OCI-M1 (cell line): ENCODE data around the gene ABHD15.

Experiments
- DNase-seq: peaks from one replicate; lab custom pipeline; 2025; lab: John Stamatoyannopoulos, UW

The ABHD15 gene

GRCh38 chr17:29594519-29595090 lies 27.8 kb upstream of the ABHD15 start:
- no peak for DNase-seq

- peak; percentile 52 for DNase-seq
Observed at GRCh38 chr17:29593591-29594518, 27.0 kb upstream of the ABHD15 start.

GRCh38 chr17:29592850-29593551 lies 26.2 kb upstream of the ABHD15 start, which contains the start of gene ANKRD13B:
Gene ANKRD13B (plus strand): TSS chr17:29593132. CDS start chr17:29593622, 490 bp downstream.
- peak; percentile 35 for DNase-seq

GRCh38 chr17:29591737-29592608 lies 25.1 kb upstream of the ABHD15 start:
- peak; percentile 96 for DNase-seq

GRCh38 chr17:29591146-29591736 lies 24.4 kb upstream of the ABHD15 start:
- DNase-seq, result no peak

GRCh38 chr17:29590411-29591145 lies 23.7 kb upstream of the ABHD15 start:
- no peak for DNase-seq

GRCh38 chr17:29589524-29590410 lies 22.9 kb upstream of the ABHD15 start, which contains the start of gene GIT1:
Gene GIT1 (minus strand): TSS chr17:29589648. CDS start chr17:29589378, 270 bp downstream.
- peak; percentile 95 for DNase-seq

GRCh38 chr17:29588562-29589411 lies 21.9 kb upstream of the ABHD15 start:
- peak; percentile 66 for DNase-seq

- no peak for DNase-seq
Observed at GRCh38 chr17:29588017-29588561, 21.3 kb upstream of the ABHD15 start.

GRCh38 chr17:29587591-29587990 lies 20.8 kb upstream of the ABHD15 start:
- no peak for DNase-seq

GRCh38 chr17:29586676-29587469 lies 20.0 kb upstream of the ABHD15 start:
- DNase-seq, result no peak

GRCh38 chr17:29585080-29585751 lies 18.4 kb upstream of the ABHD15 start:
- DNase-seq, result no peak

GRCh38 chr17:29584452-29585079 lies 17.7 kb upstream of the ABHD15 start:
- no peak for DNase-seq

GRCh38 chr17:29583324-29584248 lies 16.7 kb upstream of the ABHD15 start:
- DNase-seq, result no peak

GRCh38 chr17:29582772-29583171 lies 15.9 kb upstream of the ABHD15 start:
- DNase-seq, result no peak
